ENCODE results near the gene C17orf58. TPM values are rescaled to one million over a fixed set of nuclear protein-coding genes. Genes with fewer than 3 reads are reported as not detected.

Gene C17orf58
- total RNA-seq, 1 donor from 2014 or later: 23.4 TPM

Small RNA genes lying within 50 kb of the gene (small RNA-seq; reads per million reads assigned to genes)
- gene RN7SL622P (ENCODE audit: low replicate concordance): not detected

Other genes starting within 250 kb of the C17orf58 start
- gene BPTF, start 171.0 kb downstream of the C17orf58 start, total RNA-seq: 126 TPM
- 28.3 TPM for gene KPNA2, start 39.3 kb upstream of the C17orf58 start, total RNA-seq